Heart left ventricle (tissue), 16 donors: ENCODE data around the gene STPG2. TPM values are rescaled to one million over a fixed set of nuclear protein-coding genes. Genes with fewer than 3 reads are reported as not detected.

Source experiments
- ATAC-seq, 4 donors: fragments of 200-7000 bp; cut with Tn5 transposase; one replicate each; pipeline ENCODE4 v1.9.1; 2020 to 2022; ENCODE audit warnings: moderate library complexity in 4 of 4, mild to moderate bottlenecking in 3 of 4, moderate number of reproducible peaks in 1 of 4
- DNase-seq, 5 donors: peaks; one replicate each; pipeline ENCODE4 v3.0.0-alpha.2; 2020
- H3K27ac ChIP-seq, 12 donors: fragments of 200-600 bp; sonication (generic) in 4 of 12; one replicate each; pipeline versions ENCODE4 v1.5.0 to v1.8.0; 2016 to 2022; ENCODE audit warnings: mild to moderate bottlenecking in 2 of 12
- H3K27me3 ChIP-seq, 9 donors: fragments of 200-600 bp; sonication (generic) in 2 of 9; one replicate each; pipeline versions ENCODE4 v1.5.1 to v1.8.0; 2016 to 2022; ENCODE audit warnings: mild to moderate bottlenecking in 3 of 9
- H3K36me3 ChIP-seq, 9 donors: fragments of 200-600 bp; sonication (generic) in 2 of 9; one replicate each; pipeline versions ENCODE4 v1.5.0 to v1.8.0; 2018 to 2022; ENCODE audit warnings: mild to moderate bottlenecking in 2 of 9
- H3K4me1 ChIP-seq, 12 donors: fragments of 200-600 bp; sonication (generic) in 4 of 12; one replicate each; pipeline versions ENCODE4 v1.5.0 to v1.8.0; 2016 to 2022; ENCODE audit warnings: mild to moderate bottlenecking in 3 of 12
- H3K4me3 ChIP-seq, 12 donors: fragments of 200-600 bp; sonication (generic) in 4 of 12; one replicate each; pipeline versions ENCODE4 v1.5.0 to v1.8.0; 2017 to 2022; ENCODE audit warnings: mild to moderate bottlenecking in 9 of 12, moderate library complexity in 4 of 12
- H3K9me3 ChIP-seq, 12 donors: fragments of 200-600 bp; sonication (generic) in 4 of 12; one replicate each; pipeline versions ENCODE4 v1.5.0 to v1.8.0; 2016 to 2022; ENCODE audit warnings: mild to moderate bottlenecking in 1 of 12
- POLR2A ChIP-seq, 2 donors: fragments of 450-650 bp; IDR thresholded peaks; one replicate each; pipeline ENCODE4 v1.6.1; 2017; ENCODE audit warnings: antibody characterized with exemption in 2 of 2, mild to moderate bottlenecking in 2 of 2, moderate library complexity in 2 of 2
- WGBS, 4 donors: extraction: QIAGEN DNeasy Blood & Tissue Kit in 2 of 4; methylation state at CpG; one replicate each; pipeline versions ENCODE4 v1.1.5 to v1.1.7; 2013 to 2018; 5-methylcytosine and 5-hydroxymethylcytosine counted together
- intact Hi-C, 10 donors: fragments of 100-400 bp; cut with DNase I; formaldehyde crosslinking; loops; one replicate each; pipeline versions ENCODE4 v1.11.1 to v1.14.2; 2022
- polyA plus RNA-seq, 2 donors: library from polyadenylated mRNA; stranded (reverse); fragments of 200-250 nt; gene quantifications; one replicate each; pipeline ENCODE4 v1.2.3, GENCODE V29; 2013
- total RNA-seq, 9 donors: library from RNA; depleted of rRNA in 2 of 9; stranded (reverse); fragments of >200 nt in 2 of 9; fragmentation: NEBNext Ultra II Directional in 3 of 9; extraction: Animal tissue kit (Norgen Biotek cat#: 25700) in 3 of 9; gene quantifications; one replicate each; pipeline versions ENCODE4 v1.1.0 to v1.2.4, GENCODE V29; 2016 to 2023
- TF ChIP-seq, protein P1 (sequence below), 12 donors: fragments of 200-600 bp; sonication (generic) in 4 of 12; IDR thresholded peaks; one replicate each; pipeline versions ENCODE4 v1.5.0 to v1.8.0; 2018 to 2022; ENCODE audit warnings: antibody characterized with exemption in 12 of 12, mild to moderate bottlenecking in 5 of 12
- donor health status: ischemic (EF 13 %, LVEDD 7.1; RV severe dilation, severe dysfunction).
- donor health status: healthy with polysubstance abuse.
- donor health status: DM: no; HTN: yes; CAD: no.
- donor health status: DM: no; HTN: no; CAD: no.
- donor health status: ischemic (EF 25% LVEDD 6.9; RV normal size, moderate dysfunction).
- donor health status: ischemic (EF 25% LVEDD 5.7; RV mildly dilated, moderate dysfunction).
- donor health status: healthy.
- donor health status: DM: yes; HTN: yes; CAD: no.
- donor health status: ischemic (EF 35%, LVEDD 5.7; RV mildly dilated, moderate dysfunction).
- donor health status: nonischemic (EF 11% LVEDD 7.7; RV severe dilation, severe dysfunction).
- donor health status: DM: yes; HTN: yes; CAD: no.
- donor health status: PGD.
- donor health status: ischemic (EF 29% LVEDD 5.4; RV normal size, mild dysfunction).
- donor health status: nonischemic (EF 23%, LVEDD 6.1; RV moderate dilation, normal function).

The STPG2 gene
- total and polyA plus RNA-seq, 11 donors = 0.16 to 0.71 (median 0.32) TPM; not detected in 4

DNA sequence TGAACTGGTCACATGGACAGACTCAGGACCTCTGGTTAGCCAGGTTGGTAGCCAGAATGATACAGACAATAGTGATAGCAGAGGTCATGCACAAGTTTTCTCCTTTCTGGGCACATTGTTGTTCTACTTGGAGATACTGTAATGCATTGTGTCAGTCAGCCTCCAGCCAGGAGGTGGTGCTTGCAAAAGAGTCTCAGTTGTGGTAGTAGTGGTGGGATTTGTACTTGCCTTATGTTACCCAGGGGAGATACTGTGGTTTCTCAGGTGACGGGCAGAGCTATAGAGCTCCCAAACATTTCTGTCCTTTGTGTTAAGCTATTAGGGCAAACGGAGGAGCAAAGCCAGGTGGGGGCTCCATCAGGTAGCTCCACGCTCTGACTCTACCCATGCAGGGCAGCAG lies 190.5 kb downstream of the STPG2 start:
- Histone ChIP-seq H3K9me3 (peaks cover 0 to 15% (median 0%) of the 10 kb centered on the region in 12 donors), H3K27ac (no peak overlapping the region), H3K27me3 (no peaks in the 10 kb centered on the region), H3K4me1 (no peaks in the 10 kb centered on the region), H3K36me3 (no peaks in the 10 kb centered on the region), H3K4me3 (no peak overlapping the region)
- ATAC-seq (no peak), DNase-seq (no peak)
- intact Hi-C loops = no loop called here
- WGBS, 4 donors = 69 to 87% (median 74%) methylated on average over 3 of the region's 3 CpGs
- TF ChIP-seq, protein P1, sequence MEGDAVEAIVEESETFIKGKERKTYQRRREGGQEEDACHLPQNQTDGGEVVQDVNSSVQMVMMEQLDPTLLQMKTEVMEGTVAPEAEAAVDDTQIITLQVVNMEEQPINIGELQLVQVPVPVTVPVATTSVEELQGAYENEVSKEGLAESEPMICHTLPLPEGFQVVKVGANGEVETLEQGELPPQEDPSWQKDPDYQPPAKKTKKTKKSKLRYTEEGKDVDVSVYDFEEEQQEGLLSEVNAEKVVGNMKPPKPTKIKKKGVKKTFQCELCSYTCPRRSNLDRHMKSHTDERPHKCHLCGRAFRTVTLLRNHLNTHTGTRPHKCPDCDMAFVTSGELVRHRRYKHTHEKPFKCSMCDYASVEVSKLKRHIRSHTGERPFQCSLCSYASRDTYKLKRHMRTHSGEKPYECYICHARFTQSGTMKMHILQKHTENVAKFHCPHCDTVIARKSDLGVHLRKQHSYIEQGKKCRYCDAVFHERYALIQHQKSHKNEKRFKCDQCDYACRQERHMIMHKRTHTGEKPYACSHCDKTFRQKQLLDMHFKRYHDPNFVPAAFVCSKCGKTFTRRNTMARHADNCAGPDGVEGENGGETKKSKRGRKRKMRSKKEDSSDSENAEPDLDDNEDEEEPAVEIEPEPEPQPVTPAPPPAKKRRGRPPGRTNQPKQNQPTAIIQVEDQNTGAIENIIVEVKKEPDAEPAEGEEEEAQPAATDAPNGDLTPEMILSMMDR (IDR thresholded peaks at IDR 0.05) = no peak
- no peak for TF ChIP-seq POLR2A (IDR thresholded peaks at IDR 0.05)

DNA sequence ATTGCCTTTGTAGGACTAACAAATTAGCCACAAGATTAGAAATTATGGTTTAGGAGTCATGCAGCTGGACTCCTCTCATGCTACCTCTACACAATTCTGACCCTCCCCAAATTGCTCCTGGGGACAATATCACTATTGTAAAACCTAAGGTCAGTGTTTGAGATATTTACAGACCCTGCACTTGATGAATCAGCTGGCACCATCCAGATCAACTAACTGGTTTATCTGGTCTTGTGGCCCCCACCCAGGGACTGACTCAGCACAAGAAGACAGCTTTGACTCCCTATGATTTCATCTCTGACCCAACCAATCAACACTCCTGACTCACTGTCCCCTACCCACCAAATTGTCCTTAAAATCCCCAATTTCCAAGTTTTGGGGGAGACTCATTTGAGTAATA lies 192.4 kb downstream of the STPG2 start:
- H3K9me3 ChIP-seq = peaks cover 0 to 15% (median 0%) of the 10 kb centered on the region in 12 donors
- ATAC-seq (no peak), DNase-seq (no peak)
- intact Hi-C loops = no loop called here
- H3K27ac ChIP-seq = no peak overlapping the region
- H3K27me3 ChIP-seq = no peaks in the 10 kb centered on the region
- H3K4me1 ChIP-seq = no peaks in the 10 kb centered on the region
- H3K36me3 ChIP-seq = no peaks in the 10 kb centered on the region
- TF ChIP-seq, protein P1 (IDR thresholded peaks at IDR 0.05) = no peak
- no peak overlapping the region for H3K4me3 ChIP-seq

DNA sequence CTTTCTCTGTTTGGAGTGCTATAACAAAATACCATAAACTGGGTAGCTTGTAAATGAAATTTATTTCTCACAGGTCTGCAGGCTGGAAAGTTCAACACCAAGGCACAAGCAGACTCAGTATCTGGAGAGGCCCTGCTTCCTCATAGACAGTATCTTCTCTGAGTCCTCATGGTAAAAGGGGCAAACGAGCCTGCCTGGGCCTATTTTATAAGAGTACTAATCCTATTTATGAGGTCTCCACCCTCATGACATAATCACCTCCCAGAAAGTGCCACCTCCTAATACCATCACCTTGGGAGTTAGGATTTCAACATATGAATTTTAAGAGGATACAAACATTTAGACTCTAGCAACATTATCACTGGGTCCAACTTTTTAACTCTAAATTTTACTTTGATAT lies 200.3 kb downstream of the STPG2 start:
- Histone ChIP-seq H3K36me3 (no peaks in the 10 kb centered on the region), H3K27me3 (no peaks in the 10 kb centered on the region), H3K9me3 (peaks cover 0 to 38% (median 10%) of the 10 kb centered on the region in 12 donors), H3K4me1 (no peaks in the 10 kb centered on the region), H3K4me3 (no peak overlapping the region), H3K27ac (no peak overlapping the region)
- no peak for ATAC-seq
- DNase-seq = no peak
- TF ChIP-seq, protein P1 (IDR thresholded peaks at IDR 0.05) = no peak
- no peak for TF ChIP-seq POLR2A (IDR thresholded peaks at IDR 0.05)
- intact Hi-C loops = no loop called here
- WGBS, 4 donors = 29 to 69% (median 51%) methylated on average over 1 of the region's 1 CpG

DNA sequence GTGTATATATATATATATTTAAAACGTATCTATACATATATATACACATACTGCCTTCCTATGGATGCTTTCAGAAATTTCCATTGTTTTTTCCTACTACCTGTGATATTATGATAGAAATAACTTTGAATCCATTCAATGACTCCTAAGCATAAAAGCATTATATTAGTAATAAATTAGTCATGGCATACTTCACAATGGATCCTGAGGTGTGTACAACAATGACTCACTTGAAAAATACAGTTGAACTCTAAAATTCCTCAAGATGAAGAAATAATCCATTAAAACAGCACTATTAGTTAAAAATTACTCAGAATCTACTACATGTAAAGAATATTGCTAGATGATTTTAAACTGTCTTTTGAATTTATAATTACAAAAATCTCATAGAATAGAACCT lies 201.1 kb downstream of the STPG2 start:
- no peaks in the 10 kb centered on the region for H3K4me1 ChIP-seq
- H3K27ac ChIP-seq = no peak overlapping the region
- no peaks in the 10 kb centered on the region for H3K27me3 ChIP-seq
- H3K9me3 ChIP-seq = peaks cover 0 to 39% (median 11%) of the 10 kb centered on the region in 12 donors
- intact Hi-C loops = no loop called here
- no peak overlapping the region for H3K4me3 ChIP-seq
- no peaks in the 10 kb centered on the region for H3K36me3 ChIP-seq
- 49 to 71% (median 59%) methylated on average over 1 of the region's 1 CpG for WGBS, 4 donors
- no peak for DNase-seq
- TF ChIP-seq, protein P1 (IDR thresholded peaks at IDR 0.05) = no peak
- TF ChIP-seq POLR2A (IDR thresholded peaks at IDR 0.05) = no peak
- no peak for ATAC-seq
